HPDE6-E6E7 (cell line): ENCODE measurements around the gene TTC7B.

Experiments used
- DNase-seq: peaks from one replicate; pipeline ENCODE4 v3.0.0; 2011; ENCODE audit warnings: missing footprints; ENCODE audit errors: extremely low spot score

The TTC7B gene

DNA sequence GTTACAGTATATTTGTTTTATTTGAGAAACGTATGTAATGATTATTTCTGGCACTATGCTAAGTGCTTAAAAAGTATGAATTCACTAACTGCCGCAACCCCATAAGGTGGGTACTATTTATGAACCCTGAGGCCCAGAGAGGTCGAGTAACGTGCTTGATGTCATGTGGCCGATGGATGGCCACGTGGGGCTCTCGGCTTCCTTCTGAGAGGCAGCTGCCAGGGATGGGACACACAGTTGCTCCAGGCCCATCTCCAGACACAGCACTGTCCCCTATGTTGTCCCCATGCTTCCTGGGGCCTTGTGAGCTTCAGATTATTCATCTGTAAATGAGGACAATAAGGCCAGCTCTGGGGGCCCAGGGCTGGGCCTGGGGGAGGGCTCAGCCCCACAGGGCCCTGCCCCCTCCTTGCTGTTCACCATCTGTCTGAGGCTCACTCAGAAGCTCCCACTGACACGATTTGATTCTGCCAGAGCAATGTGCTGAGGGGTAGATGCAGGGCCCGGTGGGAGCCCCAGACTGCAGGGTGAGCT is 304.4 kb downstream of the TTC7B start:
- DNase-seq, result no peak

DNA sequence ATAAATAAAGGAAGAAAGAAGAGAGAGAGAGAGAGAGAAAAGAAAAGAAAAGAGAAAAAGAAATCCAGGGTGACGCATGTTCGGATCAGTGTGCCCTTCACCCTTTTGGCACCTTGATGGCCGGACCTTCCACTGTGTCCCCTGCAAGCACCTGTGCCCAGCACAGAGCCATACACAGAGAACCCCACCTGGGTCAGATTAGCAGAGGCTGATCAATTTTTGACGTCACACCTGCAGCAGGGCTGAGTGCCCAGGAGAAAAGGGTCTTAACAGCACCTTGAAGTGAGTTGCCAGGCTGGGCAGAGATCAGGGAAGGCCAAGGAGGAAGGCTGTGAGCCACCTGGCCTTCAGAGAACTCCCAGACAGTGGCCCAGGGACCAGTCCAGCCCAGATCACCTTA is 305.0 kb downstream of the TTC7B start:
- no peak for DNase-seq

DNA sequence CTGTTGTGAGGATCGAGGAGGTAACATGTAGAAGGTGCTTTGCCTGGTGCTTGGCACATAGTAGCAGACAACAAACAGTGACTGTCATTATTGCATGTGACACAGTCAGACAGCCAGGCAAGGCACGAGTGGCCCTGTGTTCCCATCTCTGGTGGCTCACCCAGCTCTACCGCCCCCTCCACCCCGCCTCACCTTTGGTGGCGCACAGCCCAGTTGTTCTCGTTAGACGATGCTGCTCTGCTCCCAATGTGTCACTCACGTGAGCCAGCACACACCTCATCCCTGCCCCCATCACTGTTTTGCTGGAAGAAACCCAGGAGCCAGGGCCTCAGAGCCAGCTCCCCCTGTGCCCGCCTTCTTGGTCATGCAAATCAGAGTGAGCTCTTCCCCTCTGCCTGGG is 306.1 kb downstream of the TTC7B start:
- DNase-seq, result no peak

DNA sequence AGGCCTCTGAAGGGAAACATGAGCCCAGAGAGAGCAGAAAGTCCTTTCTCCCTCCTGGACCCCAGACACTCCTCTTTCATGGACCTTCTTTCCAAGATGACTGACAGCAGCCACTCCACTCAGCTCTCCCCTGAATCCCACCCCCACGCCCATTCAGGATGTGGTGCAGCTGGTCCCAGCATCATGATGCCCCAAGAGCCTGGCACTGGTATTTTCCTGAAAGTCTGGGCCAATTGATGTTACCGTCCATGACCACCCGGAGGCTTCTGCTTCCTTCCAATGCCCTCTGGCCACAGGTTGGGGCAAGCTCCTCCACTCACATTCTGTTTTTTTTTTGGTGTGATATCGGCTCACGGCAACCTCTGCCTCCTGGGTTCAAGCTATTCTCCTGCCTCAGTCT is 306.8 kb downstream of the TTC7B start:
- no peak for DNase-seq

DNA sequence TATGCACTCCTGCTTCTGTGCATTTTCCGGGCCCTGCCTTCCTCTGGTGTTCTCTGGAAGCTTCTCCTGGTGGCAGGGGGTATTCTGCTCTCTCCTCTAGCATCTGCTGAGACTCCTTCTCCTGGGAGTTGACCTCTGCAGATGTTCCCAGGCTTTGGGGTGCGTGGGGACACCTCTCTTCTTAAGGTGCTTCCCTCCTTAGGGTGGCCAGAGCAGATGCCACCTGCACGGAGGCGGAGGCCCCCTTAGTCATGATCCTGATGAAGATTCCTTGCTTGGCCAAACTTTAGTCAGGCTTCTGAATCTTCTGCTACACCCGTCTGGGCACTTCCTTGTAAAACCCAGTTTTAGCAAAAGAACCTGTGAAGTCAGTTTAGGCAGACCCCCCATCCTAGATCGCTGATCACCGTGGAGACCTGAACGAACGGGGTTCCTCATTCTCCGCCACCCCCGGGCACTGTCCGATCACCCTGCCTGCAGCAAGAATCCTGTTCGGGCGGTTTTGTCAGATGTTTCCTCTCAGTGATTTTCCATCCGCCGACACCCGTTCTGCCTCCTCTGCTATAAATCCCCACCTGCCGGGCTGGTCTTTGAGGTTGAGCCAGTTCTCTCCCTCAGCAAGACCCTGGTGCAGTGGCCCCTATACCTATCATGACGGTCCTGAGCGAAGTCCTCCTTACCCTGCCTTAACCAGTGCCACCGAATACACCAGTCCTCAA is 307.5 kb downstream of the TTC7B start:
- DNase-seq, result peak; percentile 63

DNA sequence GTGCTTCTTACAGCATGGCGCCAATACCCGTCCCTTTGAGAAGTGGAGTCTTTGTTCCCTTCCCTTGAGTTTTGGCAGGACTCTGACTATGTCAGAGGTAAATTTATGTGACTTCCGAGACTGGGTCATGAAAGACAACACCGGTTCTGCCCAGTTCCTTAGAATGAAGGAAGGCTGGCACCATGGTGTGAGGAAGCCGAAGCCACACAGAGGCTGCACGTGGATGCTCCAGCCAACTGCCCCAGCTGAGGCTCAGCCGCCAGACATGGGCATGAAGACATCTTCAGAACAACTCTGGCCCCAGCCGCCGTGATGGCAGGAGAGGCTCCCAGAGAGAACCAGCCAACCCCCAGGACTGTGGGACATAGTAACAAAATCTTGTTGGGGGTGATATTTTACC is 308.2 kb downstream of the TTC7B start:
- DNase-seq, result no peak

DNA sequence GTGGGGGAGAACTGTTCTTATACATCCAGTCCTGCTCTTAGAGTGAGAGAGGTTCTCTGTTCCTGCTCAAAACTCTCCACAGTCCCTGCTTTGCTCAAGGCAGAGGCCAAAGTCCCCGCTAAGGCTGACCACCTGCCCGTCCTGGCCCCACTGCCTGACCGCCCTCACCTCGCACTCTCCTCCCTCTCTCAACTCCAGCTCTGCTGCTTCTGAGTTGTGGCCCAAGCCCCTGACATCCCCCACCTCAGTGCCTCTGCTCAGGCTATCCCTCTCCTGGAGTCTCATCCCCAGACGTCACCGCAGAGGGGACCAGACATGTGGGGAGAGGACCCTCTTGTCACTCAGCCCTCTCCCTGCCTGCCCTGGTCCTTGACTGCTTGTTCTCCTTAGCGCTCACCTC is 308.8 kb downstream of the TTC7B start:
- DNase-seq, result no peak

GRCh38 chr14:90506748-90507147 is 309.5 kb downstream of the TTC7B start:
- no peak for DNase-seq

- no peak for DNase-seq
These were observed 310.7 kb downstream of the TTC7B start for GRCh38 chr14:90505531-90505930.

- DNase-seq, result no peak
These were observed 311.6 kb downstream of the TTC7B start for GRCh38 chr14:90504643-90505042.

DNA sequence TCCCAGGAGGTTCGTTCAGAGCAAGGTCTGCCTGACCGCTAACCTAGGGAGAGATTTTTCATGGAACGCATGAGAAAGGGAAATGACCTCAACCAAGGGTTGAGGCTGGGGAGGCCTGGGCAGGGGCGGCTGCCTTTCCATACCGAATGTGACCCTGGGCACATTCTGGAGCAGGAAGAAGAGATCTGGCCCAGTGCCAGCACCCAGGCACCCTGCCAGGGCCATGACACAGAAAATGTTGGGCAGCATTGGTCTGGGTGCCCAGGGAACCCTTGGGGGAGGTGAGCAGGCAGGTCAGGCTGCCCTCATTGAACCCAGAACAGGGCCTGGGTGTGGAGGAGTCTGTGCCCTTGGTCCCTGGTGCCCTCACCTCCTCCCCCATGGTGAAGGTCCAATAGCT is 312.6 kb downstream of the TTC7B start:
- no peak for DNase-seq

GRCh38 chr14:90502760-90503159 is 313.5 kb downstream of the TTC7B start:
- no peak for DNase-seq

GRCh38 chr14:90500665-90501370 is 315.4 kb downstream of the TTC7B start:
- DNase-seq, result no peak

DNA sequence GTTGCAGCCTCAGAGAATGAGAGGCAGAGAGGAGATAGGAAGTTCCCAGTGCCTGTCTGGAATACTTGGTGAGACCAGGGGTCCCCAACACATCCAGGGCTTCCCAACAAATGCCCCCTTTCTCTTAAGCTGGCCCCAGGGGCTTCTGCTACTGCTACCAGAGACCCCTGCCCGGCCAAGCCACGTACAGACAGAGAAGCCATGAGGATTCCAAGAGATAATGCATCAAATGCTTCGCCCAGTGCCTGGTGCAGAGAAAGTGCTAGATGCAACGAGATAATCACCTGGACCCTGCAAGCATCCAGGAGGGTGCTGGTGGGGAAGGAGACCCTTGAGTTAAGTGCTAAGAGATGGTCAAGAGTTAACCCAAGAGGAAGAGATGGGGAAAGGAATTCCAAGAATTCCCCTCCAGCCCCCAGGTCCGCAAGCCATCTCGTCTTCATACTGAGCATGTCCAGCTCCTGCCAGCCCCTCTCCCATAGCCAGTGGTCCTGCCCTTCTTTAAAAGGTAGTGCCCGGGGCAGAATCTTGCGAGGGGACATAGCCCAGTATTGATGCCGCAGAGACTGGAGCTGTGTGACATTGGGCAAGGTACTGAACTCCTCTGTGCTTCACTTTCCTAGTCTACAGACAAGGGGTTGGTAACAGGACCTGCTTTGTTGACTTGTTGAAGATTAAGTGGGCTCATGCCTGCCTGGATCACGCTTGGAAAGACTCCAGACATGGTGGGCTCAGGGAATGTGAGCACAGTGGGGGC is 316.1 kb downstream of the TTC7B start:
- no peak for DNase-seq

DNA sequence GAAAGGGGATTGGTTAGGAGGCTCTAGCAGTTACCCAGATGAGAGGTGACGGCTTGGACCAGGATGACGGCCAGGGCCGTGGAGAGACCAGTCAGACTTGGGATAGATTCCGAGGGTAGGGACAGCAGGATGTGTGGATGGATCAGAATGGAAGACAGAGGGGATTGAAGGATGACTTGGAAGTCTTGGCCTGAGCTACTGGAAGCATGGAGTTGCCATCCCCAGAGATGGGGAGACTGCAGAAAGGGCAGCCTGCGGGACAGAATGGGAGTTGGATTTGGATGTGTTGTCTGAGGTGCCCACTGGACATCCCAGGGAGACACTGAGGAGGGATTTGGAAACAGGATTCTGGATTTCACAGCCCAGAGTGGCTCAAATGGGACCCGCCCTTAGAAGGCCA is 317.1 kb downstream of the TTC7B start:
- DNase-seq, result no peak

DNA sequence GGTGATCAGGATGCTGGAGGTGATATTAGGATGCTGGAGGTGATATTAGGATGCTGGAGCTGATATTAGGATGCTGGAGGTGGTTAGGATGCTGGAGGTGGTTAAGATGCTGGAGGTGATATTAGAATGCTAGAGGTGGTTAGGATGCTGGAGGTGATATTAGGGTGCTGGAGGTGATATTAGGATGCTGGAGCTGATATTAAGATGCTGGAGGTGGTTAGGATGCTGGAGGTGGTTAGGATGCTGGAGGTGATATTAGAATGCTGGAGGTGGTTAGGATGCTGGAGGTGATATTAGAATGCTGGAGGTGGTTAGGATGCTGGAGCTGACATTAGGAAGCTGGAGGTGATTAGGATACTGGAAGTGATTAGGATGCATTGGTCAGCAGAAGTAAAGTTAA is 318.0 kb downstream of the TTC7B start:
- DNase-seq, result no peak

GRCh38 chr14:90496379-90496778 is 319.9 kb downstream of the TTC7B start:
- no peak for DNase-seq

DNA sequence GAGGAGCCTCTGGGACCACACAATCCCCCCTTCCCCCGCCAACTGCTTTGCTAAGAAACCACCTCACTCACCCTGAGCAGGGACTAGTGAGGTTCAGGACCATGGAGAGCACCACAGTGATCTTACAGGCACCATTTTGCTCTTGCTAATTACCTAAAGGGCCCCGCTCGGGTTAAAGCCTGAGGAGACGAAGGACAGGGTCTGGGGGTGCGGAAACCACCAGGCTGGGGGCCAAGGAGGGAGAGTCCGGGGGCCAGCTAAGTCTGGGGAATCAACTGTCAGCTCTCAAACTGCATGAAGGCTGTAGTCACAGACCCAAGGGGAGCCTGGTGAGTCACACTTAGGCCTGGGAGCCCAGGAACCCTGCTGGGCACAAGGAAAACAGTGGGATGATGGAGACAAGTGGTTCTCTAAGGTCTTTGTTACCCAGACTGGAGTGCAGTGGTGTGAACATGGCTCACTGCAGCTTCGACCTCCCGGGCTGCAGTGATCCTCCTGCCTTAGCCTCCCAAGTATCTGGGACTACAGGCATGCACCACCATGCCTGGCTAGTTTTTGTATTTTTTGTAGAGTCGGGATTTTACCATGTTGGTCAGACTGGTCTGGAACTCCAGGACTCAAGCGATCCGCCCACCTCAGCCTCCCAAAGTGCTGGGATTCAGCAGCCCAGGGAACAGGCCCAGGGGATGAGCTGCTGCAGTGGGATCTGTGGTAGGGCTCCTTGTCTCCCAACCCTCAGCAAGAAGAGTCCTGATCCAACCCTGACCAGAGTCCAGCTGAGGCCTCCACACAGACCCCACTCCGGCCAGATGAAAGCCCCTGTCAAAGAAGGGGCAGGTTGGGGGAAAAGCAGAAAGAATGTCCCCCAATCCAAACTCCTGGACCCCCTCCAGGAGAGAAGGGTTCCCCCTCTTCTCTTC is 320.6 kb downstream of the TTC7B start:
- no peak for DNase-seq

DNA sequence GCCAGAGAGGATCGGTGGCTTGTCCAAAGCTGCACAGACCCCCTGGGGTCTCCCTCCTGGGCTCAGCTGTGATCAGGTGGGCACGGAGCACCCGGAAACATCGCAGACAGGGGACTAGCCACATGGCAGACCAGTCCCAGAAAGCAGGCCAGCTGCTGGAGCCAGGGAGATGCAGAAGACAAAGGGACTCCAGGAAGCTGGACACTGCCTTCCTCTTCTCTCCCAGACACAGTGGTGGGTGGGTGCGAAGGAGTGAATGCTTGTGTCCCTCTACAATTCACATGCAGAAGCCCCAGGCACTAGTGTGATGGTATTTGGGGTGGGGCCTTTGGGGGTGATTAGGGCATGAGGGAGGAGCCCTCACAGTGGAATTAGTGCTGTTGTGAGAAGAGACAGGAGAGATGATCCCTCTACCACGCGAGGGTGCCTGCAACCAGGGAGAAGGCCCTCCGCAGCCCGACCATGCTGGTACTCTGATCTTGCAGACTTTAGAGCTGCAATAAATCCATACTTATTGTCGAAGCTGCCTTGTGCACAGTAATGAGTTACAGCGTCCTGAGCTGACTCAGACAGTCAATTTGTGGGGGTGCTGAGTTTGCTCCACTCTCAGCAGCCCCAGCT is 324.2 kb downstream of the TTC7B start:
- DNase-seq, result no peak

GRCh38 chr14:90491221-90491885 is 324.9 kb downstream of the TTC7B start:
- no peak for DNase-seq

- no peak for DNase-seq
These were observed 325.5 kb downstream of the TTC7B start for GRCh38 chr14:90490720-90491050.
